AG09319 (cell line): ENCODE data around the gene DKK3.

ENCODE experiments used
- DNase-seq: peaks from one replicate; pipeline ENCODE4 v3.0.0-alpha.2; 2010; ENCODE audit warnings: low read depth; ENCODE audit errors: extremely low read depth
- CTCF ChIP-seq: IDR thresholded peaks from 2 replicates; pipeline ENCODE4 v1.5.1; 2011; ENCODE audit warnings: low read depth, mild to moderate bottlenecking, inconsistent platforms, low read length, moderate library complexity

Gene DKK3

DNA sequence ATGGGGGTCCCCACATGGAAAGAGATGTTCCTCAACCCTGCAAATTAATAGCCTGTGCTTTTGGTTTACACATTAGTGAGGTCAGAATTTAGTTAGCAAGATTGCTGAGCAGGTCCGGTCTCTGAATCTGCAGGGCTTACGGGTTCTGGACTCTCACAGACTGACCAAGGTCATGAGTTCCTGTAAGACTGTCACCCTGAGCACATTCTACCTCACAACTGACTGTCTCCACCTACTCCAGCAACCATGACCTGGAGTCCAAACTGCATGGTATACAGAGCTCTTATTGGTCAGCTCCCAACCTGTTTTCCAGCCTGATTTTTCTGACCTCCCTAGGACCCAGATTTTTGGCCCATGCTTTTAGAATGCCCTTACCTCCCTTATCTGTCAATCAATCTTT, 28.2 kb downstream of the DKK3 start:
- TF ChIP-seq CTCF = no peak
- no peak for DNase-seq

DNA sequence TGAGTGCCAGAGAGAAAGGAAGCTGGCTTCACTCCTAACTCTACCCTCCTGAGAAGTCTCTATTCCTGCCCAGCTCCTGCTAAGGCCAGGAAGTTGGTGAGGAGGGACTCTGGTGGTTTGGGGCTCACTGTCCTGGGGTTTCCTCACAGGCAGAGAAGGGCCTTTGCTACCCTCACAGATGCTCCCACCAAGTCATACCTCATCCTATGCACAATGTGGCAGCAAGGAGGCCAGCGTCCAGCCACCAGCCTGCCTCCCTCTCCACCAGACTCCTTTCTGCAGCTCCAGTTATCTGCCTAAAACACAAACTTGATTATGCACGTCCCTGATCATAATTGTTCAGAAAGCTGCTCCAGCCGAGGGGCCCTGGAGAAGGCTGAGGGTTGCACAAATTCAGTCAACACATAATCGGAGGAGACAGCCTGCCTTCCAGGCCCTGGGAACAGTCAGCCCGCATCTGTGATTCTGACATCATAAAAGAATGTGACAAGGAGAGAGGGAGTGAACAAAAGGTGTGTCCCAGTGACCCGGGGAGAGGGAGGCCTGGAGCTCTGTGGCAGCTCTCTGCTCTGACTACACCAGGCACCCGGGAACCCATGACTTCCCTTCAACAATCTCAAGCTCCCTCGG, 28.8 kb downstream of the DKK3 start:
- TF ChIP-seq CTCF = no peak
- DNase-seq = no peak

GRCh38 chr11:11978792-11979487, 29.5 kb downstream of the DKK3 start:
- DNase-seq = no peak
- TF ChIP-seq CTCF = no peak

DNA sequence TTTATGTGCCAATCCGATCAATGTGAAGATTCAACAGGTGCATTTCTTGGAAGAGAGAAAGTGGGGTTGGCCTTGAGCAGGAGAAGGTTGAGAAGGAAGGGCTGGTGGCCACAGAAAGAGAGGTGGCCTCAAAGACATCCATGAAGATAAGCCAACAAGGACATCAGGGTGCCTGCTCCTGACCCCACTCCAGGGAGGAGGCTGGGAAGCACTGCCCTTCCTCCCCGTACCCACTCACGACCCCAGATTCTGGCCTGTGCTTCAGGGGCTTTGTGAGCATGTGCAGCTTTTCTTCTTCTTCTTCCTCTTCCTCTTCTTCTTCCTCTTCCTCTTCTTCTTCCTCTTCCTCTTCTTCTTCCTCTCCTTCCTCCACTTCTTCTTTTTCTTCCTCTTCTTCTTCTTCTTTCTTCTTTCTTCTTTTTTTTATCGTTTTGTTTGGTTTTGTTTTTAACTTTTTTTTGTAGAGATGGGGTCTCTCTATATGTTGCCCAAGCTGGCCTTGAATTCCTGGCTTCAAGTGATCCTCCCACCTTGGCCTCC, 30.3 kb downstream of the DKK3 start:
- TF ChIP-seq CTCF = no peak

GRCh38 chr11:11977206-11977938, 31.1 kb downstream of the DKK3 start:
- DNase-seq = peak; percentile 57
- no peak for TF ChIP-seq CTCF

More for the DNA sequence above, 30.3 kb downstream of the DKK3 start:
- no peak for DNase-seq

DNA sequence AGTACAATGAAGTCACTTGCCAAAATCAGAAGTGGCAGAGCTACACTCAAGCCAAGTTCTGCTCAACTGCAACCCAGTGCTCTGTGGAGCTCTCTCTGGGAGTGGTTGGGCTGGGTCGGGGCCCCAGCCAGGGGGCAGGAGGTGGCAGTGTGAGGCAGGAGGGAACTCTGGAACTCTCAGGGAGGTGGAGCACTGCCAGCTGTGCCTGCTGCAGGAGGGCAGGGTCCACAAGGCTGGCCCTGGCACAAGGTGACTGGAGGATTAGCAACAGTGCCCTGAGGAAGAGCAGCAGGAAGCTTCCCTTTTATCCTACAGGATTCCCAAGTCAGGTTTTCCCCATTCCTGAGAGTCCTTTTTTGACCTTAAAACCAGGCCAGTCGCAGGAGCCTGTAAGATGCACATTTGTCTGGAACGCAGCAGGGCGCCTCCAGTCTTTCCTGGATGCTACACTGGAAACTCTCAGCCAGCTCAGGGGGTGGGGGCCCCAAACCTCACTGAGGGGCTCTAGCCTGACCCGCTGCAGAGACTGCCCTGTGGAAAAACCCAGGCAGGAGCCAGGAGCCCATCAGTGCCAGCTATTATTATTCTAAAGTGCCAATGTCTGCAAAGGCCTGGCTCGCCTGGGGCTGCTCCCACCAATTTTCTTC, 31.8 kb downstream of the DKK3 start:
- DNase-seq = no peak
- TF ChIP-seq CTCF = no peak
